Measurements from ENCODE around the gene UTP25. TPM values are rescaled to one million over a fixed set of nuclear protein-coding genes. Genes with fewer than 3 reads are reported as not detected.

The UTP25 gene
- total RNA-seq, 2 donors from 2014 or later: 5.7 to 11.6 TPM

DNA sequence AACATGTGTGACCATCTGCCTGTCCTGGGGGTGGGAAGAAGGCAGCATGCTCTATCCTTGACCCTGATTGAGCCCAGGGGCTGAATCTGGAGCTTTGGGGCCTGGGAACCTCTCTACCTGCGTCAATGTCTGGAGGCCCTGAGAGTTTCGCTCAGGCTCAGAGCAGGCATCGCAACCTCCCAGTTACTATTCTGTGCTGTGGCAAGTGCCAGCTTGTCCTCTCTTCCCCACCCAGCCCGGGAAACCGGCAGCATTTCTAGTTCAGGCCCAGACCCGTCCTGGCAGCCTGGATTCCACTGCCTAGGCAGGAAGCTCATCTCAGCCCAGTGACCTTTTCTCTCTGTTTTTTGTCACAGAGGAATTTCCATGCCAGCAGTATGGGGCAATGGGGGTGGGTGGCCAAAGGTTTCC is 11.8 kb upstream of the UTP25 start:
- Histone ChIP-seq H3K27ac (no peak overlapping the region), H3K4me3 (no peak overlapping the region)
- no peak for ATAC-seq (ENCODE audit: insufficient number of reproducible peaks, low FRiP score, low read depth)

GRCh38 chr1:209816923-209817322 is 10.8 kb upstream of the UTP25 start:
- H3K9me3 ChIP-seq: no peaks in the 10 kb centered on the region
- H3K36me3 ChIP-seq: no peaks in the 10 kb centered on the region
- no peaks in the 10 kb centered on the region for H3K4me1 ChIP-seq (ENCODE audit: control insufficient read depth in 1 of 2, low read depth in 2 of 2)
- H3K27ac ChIP-seq: no peak overlapping the region
- ATAC-seq (ENCODE audit: insufficient number of reproducible peaks, low FRiP score, low read depth) (no peak), DNase-seq (ENCODE audit: low spot score) (no peak)
- TF ChIP-seq, protein P1, sequence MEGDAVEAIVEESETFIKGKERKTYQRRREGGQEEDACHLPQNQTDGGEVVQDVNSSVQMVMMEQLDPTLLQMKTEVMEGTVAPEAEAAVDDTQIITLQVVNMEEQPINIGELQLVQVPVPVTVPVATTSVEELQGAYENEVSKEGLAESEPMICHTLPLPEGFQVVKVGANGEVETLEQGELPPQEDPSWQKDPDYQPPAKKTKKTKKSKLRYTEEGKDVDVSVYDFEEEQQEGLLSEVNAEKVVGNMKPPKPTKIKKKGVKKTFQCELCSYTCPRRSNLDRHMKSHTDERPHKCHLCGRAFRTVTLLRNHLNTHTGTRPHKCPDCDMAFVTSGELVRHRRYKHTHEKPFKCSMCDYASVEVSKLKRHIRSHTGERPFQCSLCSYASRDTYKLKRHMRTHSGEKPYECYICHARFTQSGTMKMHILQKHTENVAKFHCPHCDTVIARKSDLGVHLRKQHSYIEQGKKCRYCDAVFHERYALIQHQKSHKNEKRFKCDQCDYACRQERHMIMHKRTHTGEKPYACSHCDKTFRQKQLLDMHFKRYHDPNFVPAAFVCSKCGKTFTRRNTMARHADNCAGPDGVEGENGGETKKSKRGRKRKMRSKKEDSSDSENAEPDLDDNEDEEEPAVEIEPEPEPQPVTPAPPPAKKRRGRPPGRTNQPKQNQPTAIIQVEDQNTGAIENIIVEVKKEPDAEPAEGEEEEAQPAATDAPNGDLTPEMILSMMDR (IDR thresholded peaks at IDR 0.05): no peak
- no peaks in the 10 kb centered on the region for H3K27me3 ChIP-seq (replicated peaks; ENCODE audit: insufficient read depth)
- no peak overlapping the region for H3K4me3 ChIP-seq

More for the DNA sequence above, 11.8 kb upstream of the UTP25 start:
- no peaks in the 10 kb centered on the region for H3K4me1 ChIP-seq (ENCODE audit: control insufficient read depth in 1 of 2, low read depth in 2 of 2)
- no peak for DNase-seq (ENCODE audit: low spot score)
- no peaks in the 10 kb centered on the region for H3K27me3 ChIP-seq (replicated peaks; ENCODE audit: insufficient read depth)
- TF ChIP-seq, protein P1 (IDR thresholded peaks at IDR 0.05): no peak
- no peaks in the 10 kb centered on the region for H3K9me3 ChIP-seq
- no peaks in the 10 kb centered on the region for H3K36me3 ChIP-seq

DNA sequence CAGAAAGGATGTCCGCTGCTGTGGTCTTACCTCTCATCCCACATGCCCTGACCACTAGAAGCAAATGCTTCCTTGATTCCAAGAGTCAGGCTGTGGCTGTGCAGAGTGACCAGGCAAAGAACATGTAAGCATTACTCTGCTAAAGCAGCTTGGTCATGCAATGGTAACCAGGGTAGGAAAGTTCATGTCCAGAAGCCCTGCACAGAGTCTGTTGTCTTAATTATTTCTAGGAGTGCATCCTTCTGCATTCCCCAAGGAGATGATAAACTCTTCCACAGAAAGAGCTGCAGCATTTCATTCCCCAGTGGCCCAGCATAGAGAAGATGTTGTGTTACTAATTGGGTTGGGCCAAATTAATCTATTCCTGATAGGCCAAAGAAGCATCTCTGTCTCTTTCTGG is 10.1 kb upstream of the UTP25 start:
- Histone ChIP-seq H3K4me3 (no peak overlapping the region), H3K27me3 (replicated peaks; ENCODE audit: insufficient read depth) (no peaks in the 10 kb centered on the region), H3K27ac (no peak overlapping the region), H3K4me1 (ENCODE audit: control insufficient read depth in 1 of 2, low read depth in 2 of 2) (peaks cover 0 to under 1% of the 10 kb centered on the region in 2 donors), H3K36me3 (no peaks in the 10 kb centered on the region), H3K9me3 (no peaks in the 10 kb centered on the region)
- ATAC-seq (ENCODE audit: insufficient number of reproducible peaks, low FRiP score, low read depth) (no peak), DNase-seq (ENCODE audit: low spot score) (no peak)
- TF ChIP-seq, protein P1 (IDR thresholded peaks at IDR 0.05): no peak

DNA sequence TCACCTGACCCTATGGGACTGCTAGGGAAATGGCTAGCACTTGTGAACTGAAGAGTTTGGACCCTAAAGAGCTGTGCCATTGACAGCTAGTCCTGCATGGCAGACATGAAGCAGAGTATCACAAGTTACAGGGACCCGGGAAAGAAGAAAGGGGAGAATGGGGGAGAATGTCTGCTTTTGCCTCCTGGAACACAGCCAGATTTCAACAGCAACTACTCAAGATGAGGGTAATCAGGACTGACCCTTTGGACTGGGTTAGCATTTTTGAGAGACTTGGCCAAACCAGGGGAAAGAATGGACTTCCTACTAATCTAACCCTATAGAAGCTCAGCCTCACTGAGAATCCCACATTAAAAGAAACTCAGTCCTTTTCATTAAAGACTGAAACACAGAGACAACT is 8.7 kb upstream of the UTP25 start:
- no peaks in the 10 kb centered on the region for H3K36me3 ChIP-seq
- no peaks in the 10 kb centered on the region for H3K27me3 ChIP-seq (replicated peaks; ENCODE audit: insufficient read depth)
- DNase-seq (ENCODE audit: low spot score) (no peak), ATAC-seq (ENCODE audit: insufficient number of reproducible peaks, low FRiP score, low read depth) (no peak)
- H3K27ac ChIP-seq: no peak overlapping the region
- TF ChIP-seq, protein P1 (IDR thresholded peaks at IDR 0.05): no peak
- no peak overlapping the region for H3K4me3 ChIP-seq
- H3K4me1 ChIP-seq (ENCODE audit: control insufficient read depth in 1 of 2, low read depth in 2 of 2): peaks cover 0 to 3% of the 10 kb centered on the region in 2 donors
- no peaks in the 10 kb centered on the region for H3K9me3 ChIP-seq

GRCh38 chr1:209820986-209821385 is 6.8 kb upstream of the UTP25 start:
- ATAC-seq (ENCODE audit: insufficient number of reproducible peaks, low FRiP score, low read depth) (no peak), DNase-seq (ENCODE audit: low spot score) (no peak)
- Histone ChIP-seq H3K36me3 (no peaks in the 10 kb centered on the region), H3K27me3 (replicated peaks; ENCODE audit: insufficient read depth) (no peaks in the 10 kb centered on the region), H3K4me1 (ENCODE audit: control insufficient read depth in 1 of 2, low read depth in 2 of 2) (peaks cover 0 to 3% of the 10 kb centered on the region in 2 donors), H3K27ac (no peak overlapping the region), H3K4me3 (no peak overlapping the region), H3K9me3 (no peaks in the 10 kb centered on the region)
- TF ChIP-seq, protein P1 (IDR thresholded peaks at IDR 0.05): no peak
